Measurements from ENCODE around the gene CCT3. TPM values are rescaled to one million over a fixed set of nuclear protein-coding genes. Genes with fewer than 3 reads are reported as not detected.
A peak's percentile ranks its signal among the peaks of the same experiment; 100 is the strongest.
"Not testable (repeated sequence)": the region's sequence is repeated elsewhere in the genome, so short reads cannot be mapped to it uniquely, and the experiment has no call there.

CCT3 gene
- polyA plus RNA-seq, 1 of the 3 experiments (the other 2 are of a cell fraction), result 295 TPM

GRCh38 chr1:156346035-156346434, 7.9 kb upstream of the CCT3 start:
- H3K27ac ChIP-seq (ENCODE audit: low read depth in 2 of 2, low read length in 1 of 2), result peak overlapping the region in 1 of 2 experiments; percentile 87; a peak in 1 of 4 replicates
- H2AFZ ChIP-seq (ENCODE audit: low read depth); DNase-seq; H3K27me3 ChIP-seq (ENCODE audit: insufficient read depth); H3K36me3 ChIP-seq (replicated peaks in 1 of 2; ENCODE audit: control insufficient read depth in 1 of 2, insufficient read depth in 2 of 2, low read length in 1 of 2); POLR2A ChIA-PET; H3K9ac ChIP-seq; H3K79me2 ChIP-seq (ENCODE audit: insufficient read depth); H3K4me3 ChIP-seq (ENCODE audit: low read depth in 2 of 2, low read length in 1 of 2); H3K9me3 ChIP-seq; H3K9me2 ChIP-seq; H4K20me1 ChIP-seq (ENCODE audit: insufficient read depth); H3K4me2 ChIP-seq; H3F3A ChIP-seq (replicated peaks; ENCODE audit: insufficient read depth): not testable (repeated sequence)
- CTCF ChIA-PET, result interaction anchor here (0.6 to 3.7 kb wide), 3 partner anchors 13 to 40 kb away, joined by 3 to 15 read pairs (median 14); no protein-coding TSS in a partner anchor
- H3K4me1 ChIP-seq (ENCODE audit: control insufficient read depth in 1 of 2, insufficient read depth in 2 of 2, low read depth in 1 of 2, low read length in 1 of 2), result peaks cover 0 to 23% of the 10 kb centered on the region in 2 experiments; a peak in 2 of 4 replicates
- WGBS (ENCODE audit: low lambda C conversion rate), result 96% methylated on average over 2 of the region's 2 CpGs

DNA sequence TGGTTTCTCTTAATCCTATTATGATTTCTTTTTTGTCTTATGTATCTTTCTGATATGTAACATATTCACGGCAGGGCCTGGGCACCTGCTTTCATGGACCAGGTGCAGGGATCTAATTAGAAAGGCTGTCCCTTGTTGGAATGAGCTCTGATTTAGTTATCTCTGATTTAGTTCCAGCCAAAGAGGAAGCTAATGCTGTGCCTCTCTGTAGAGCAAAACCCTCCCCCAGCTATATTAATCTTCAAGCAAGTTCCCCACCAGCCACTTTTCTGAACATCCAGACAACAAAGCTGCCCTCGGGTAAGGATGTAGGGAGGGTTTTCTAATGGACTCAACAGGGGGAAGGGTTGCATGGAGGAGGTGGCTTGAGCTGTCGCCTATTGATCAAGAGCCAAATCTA, 6.3 kb upstream of the CCT3 start:
- H4K20me1 ChIP-seq (ENCODE audit: insufficient read depth), result no peaks in the 10 kb centered on the region
- TF ChIP-seq FOXJ3 (CRISPR knock-in tag; IDR thresholded peaks at IDR 0.05) (0 out of 2 replicates have a peak, but pooled peaks have one; percentile 50), GATA2 (CRISPR knock-in tag; IDR thresholded peaks at IDR 0.05) (peak; percentile 35; the same call in 1 of the 2 replicates), CHD2 (IDR thresholded peaks at IDR 0.05; ENCODE audit: low read length, partially characterized antibody) (peak; percentile 41), PBX3 (IDR thresholded peaks at IDR 0.05) (no peak), RXRA (IDR thresholded peaks at IDR 0.05; ENCODE audit: borderline replicate concordance, low read depth) (no peak), POLR2AphosphoS5 (IDR thresholded peaks at IDR 0.05; ENCODE audit: low read depth, low read length) (no peak), ZBTB33 (IDR thresholded peaks at IDR 0.05; ENCODE audit: borderline replicate concordance, low read depth) (no peak), TEAD4 (IDR thresholded peaks at IDR 0.05; ENCODE audit: borderline replicate concordance, insufficient read depth) (no peak), EP300 (IDR thresholded peaks at IDR 0.05; ENCODE audit: borderline replicate concordance in 1 of 2, low read depth in 1 of 2, low read length in 1 of 2) (peak in 1 of 2 experiments; percentile 51; a peak in 1 of 4 replicates), RCOR1 (IDR thresholded peaks at IDR 0.05; ENCODE audit: low read length) (peak; percentile 77), TAF1 (IDR thresholded peaks at IDR 0.05; ENCODE audit: borderline replicate concordance, low read depth, low read length) (no peak)
- no peak overlapping the region for H3K9ac ChIP-seq
- H3K79me2 ChIP-seq (ENCODE audit: insufficient read depth), result no peaks in the 10 kb centered on the region
- ChIA-PET CTCF (interaction anchor here (0.7 to 2.5 kb wide), 5 partner anchors 15 to 382 kb away, joined by 3 to 14 read pairs (median 4); no protein-coding TSS in a partner anchor), POLR2A (no interaction called here)
- peak overlapping the region in 1 of 2 experiments; percentile 71; a peak in 2 of 4 replicates for H3K27ac ChIP-seq (ENCODE audit: low read depth in 2 of 2, low read length in 1 of 2)
- H3K36me3 ChIP-seq (replicated peaks in 1 of 2; ENCODE audit: control insufficient read depth in 1 of 2, insufficient read depth in 2 of 2, low read length in 1 of 2), result no peaks in the 10 kb centered on the region
- H3K27me3 ChIP-seq (ENCODE audit: insufficient read depth), result no peaks in the 10 kb centered on the region
- H3K4me1 ChIP-seq (ENCODE audit: control insufficient read depth in 1 of 2, insufficient read depth in 2 of 2, low read depth in 1 of 2, low read length in 1 of 2), result peaks cover 0 to 23% of the 10 kb centered on the region in 2 experiments; a peak in 2 of 4 replicates
- no peaks in the 10 kb centered on the region for H3K9me2 ChIP-seq
- DNase-seq, result peak; percentile 51
- no peaks in the 10 kb centered on the region for H3K9me3 ChIP-seq
- no peak overlapping the region for H2AFZ ChIP-seq (ENCODE audit: low read depth)
- H3K4me3 ChIP-seq (ENCODE audit: low read depth in 2 of 2, low read length in 1 of 2), result no peak overlapping the region
- WGBS (ENCODE audit: low lambda C conversion rate), result 57% methylated on average over 3 of the region's 3 CpGs
- H3F3A ChIP-seq (replicated peaks; ENCODE audit: insufficient read depth), result peaks cover 3% of the 10 kb centered on the region
- H3K4me2 ChIP-seq, result no peak overlapping the region
